MCF 10A (cell line): Measurements from ENCODE around the gene SMIM43. TPM values are rescaled to one million over a fixed set of nuclear protein-coding genes. Genes with fewer than 3 reads are reported as not detected.
"Not testable (repeated sequence)": the region's sequence is repeated elsewhere in the genome, so short reads cannot be mapped to it uniquely, and the experiment has no call there.

Experiments
- BruUV-seq: library from RNA; stranded (reverse); fragments of 400-500 nt; replicated peaks from 2 replicates; lab custom pipeline; 2021; lab: Mats Ljungman, UMichigan
- CTCF ChIA-PET: fragments of 300-600 bp; sonication (Branson Sonifier 250); formaldehyde crosslinking; extraction: SDS; loops from one replicate; lab custom pipeline; 2021; ENCODE audit warnings: antibody characterized with exemption, inconsistent platforms; lab: Yijun Ruan, JAX
- POLR2A ChIA-PET: fragments of 300-600, 350-650 bp; sonication (Branson Sonifier 250); formaldehyde crosslinking; extraction: SDS; loops from one replicate; lab custom pipeline; 2020; ENCODE audit warnings: antibody characterized with exemption, inconsistent platforms; lab: Yijun Ruan, JAX
- DNase-seq: peaks from one replicate; pipeline ENCODE4 v3.0.0-alpha.2; 2018; ENCODE audit not compliant: unreplicated experiment
- H3K27ac Mint-ChIP-seq: one replicate; pipeline ENCODE4 v1.8.0; 2022; ENCODE audit warnings: mild to moderate bottlenecking, low read depth, mixed read lengths; ENCODE audit not compliant: unreplicated experiment
- H3K27me3 Mint-ChIP-seq: one replicate; pipeline ENCODE4 v1.8.0; 2022; ENCODE audit warnings: mixed read lengths; ENCODE audit not compliant: insufficient read depth, unreplicated experiment
- H3K36me3 Mint-ChIP-seq: one replicate; pipeline ENCODE4 v1.8.0; 2022; ENCODE audit warnings: mild to moderate bottlenecking, moderate library complexity, mixed read lengths; ENCODE audit not compliant: insufficient read depth, unreplicated experiment
- H3K4me1 Mint-ChIP-seq: one replicate; pipeline ENCODE4 v1.8.0; 2022; ENCODE audit warnings: mixed read lengths; ENCODE audit not compliant: insufficient read depth, unreplicated experiment
- H3K4me3 Mint-ChIP-seq: one replicate; pipeline ENCODE4 v1.8.0; 2022; ENCODE audit warnings: mild to moderate bottlenecking, moderate library complexity, mixed read lengths; ENCODE audit not compliant: unreplicated experiment
- H3K9me3 Mint-ChIP-seq: one replicate; pipeline ENCODE4 v1.8.0; 2022; ENCODE audit warnings: mixed read lengths; ENCODE audit not compliant: unreplicated experiment
- CTCF ChIP-seq: fragments of 200-600 bp; IDR thresholded peaks from one replicate; pipeline ENCODE4 v1.8.0; 2022; ENCODE audit warnings: antibody characterized with exemption, mild to moderate bottlenecking; ENCODE audit not compliant: unreplicated experiment
- intact Hi-C: fragments of 100-400 bp; cut with micrococcal nuclease; formaldehyde crosslinking; loops from 2 replicates; pipeline ENCODE4 v1.14.1; 2022
- total RNA-seq: library from RNA; stranded (reverse); gene quantifications from 2 replicates; pipeline ENCODE4 v1.2.3, GENCODE V29; 2022

The SMIM43 gene
- total RNA-seq, 1 experiment from 2014 or later: not detected

GRCh38 chr4:121764303-121764701, 662 bp downstream of the SMIM43 start:
- Mint-ChIP-seq H3K4me3 (no peak overlapping the region), H3K27me3 (no peaks in the 10 kb centered on the region), H3K4me1 (peaks cover 9% of the 10 kb centered on the region), H3K9me3 (no peaks in the 10 kb centered on the region), H3K27ac (no peak overlapping the region), H3K36me3 (no peaks in the 10 kb centered on the region)
- ChIA-PET CTCF (interaction anchor here (0.7 to 1.5 kb wide), 2 partner anchors 12 to 27 kb away, joined by 3 to 6 read pairs; no protein-coding TSS in a partner anchor), POLR2A (interaction anchor here (1.5 kb wide), 1 partner anchor 10 kb away, joined by 3 read pairs; no protein-coding TSS in a partner anchor)
- intact Hi-C loops: no loop called here
- DNase-seq: no peak
- no peak for TF ChIP-seq CTCF
- no TSS peak for BruUV-seq

GRCh38 chr4:121760205-121760604, 4.8 kb downstream of the SMIM43 start:
- POLR2A ChIA-PET: no interaction called here
- no peaks in the 10 kb centered on the region for H3K36me3 Mint-ChIP-seq
- H3K9me3 Mint-ChIP-seq: no peaks in the 10 kb centered on the region
- no peak for TF ChIP-seq CTCF
- no TSS peak for BruUV-seq
- CTCF ChIA-PET: interaction anchor here (0.6 to 1.1 kb wide), 3 partner anchors 20 to 299 kb away, joined by 3 to 4 read pairs (median 4); no protein-coding TSS in a partner anchor
- intact Hi-C loops: no loop called here
- H3K4me1 Mint-ChIP-seq: peaks cover 9% of the 10 kb centered on the region
- no peak for DNase-seq
- H3K4me3 Mint-ChIP-seq: no peak overlapping the region
- no peaks in the 10 kb centered on the region for H3K27me3 Mint-ChIP-seq
- H3K27ac Mint-ChIP-seq: no peak overlapping the region

- Mint-ChIP-seq H3K36me3 (no peaks in the 10 kb centered on the region), H3K4me1 (peaks cover 9% of the 10 kb centered on the region), H3K9me3 (no peaks in the 10 kb centered on the region), H3K27ac (no peak overlapping the region), H3K27me3 (no peaks in the 10 kb centered on the region), H3K4me3 (no peak overlapping the region)
- TF ChIP-seq CTCF: no peak
- intact Hi-C loops: no loop called here
- ChIA-PET POLR2A (interaction anchor here (0.9 kb wide), 1 partner anchor 22 kb away, joined by 4 read pairs; no protein-coding TSS in a partner anchor), CTCF (interaction anchor here (1.0 kb wide), 1 partner anchor 296 kb away, joined by 3 read pairs; no protein-coding TSS in a partner anchor)
- DNase-seq: peak; percentile 57
- no TSS peak for BruUV-seq
Observed at GRCh38 chr4:121758925-121759568, 5.9 kb downstream of the SMIM43 start.

GRCh38 chr4:121752142-121752541, 12.8 kb downstream of the SMIM43 start:
- H3K4me1 Mint-ChIP-seq, H3K27ac Mint-ChIP-seq, H3K27me3 Mint-ChIP-seq, CTCF ChIA-PET, H3K9me3 Mint-ChIP-seq, H3K4me3 Mint-ChIP-seq, intact Hi-C loops, POLR2A ChIA-PET, DNase-seq, H3K36me3 Mint-ChIP-seq, BruUV-seq: not testable (repeated sequence)
